HepG2 (cell line): Measurements from ENCODE around the gene ARFGAP1. TPM values are rescaled to one million over a fixed set of nuclear protein-coding genes. Genes with fewer than 3 reads are reported as not detected.

Source experiments
- BRCA1 ChIP-seq: sonication (generic); formaldehyde crosslinking; IDR thresholded peaks from 2 replicates; pipeline ENCODE4 v1.4.0; 2020; ENCODE audit warnings: missing genetic modification reagents
- DMAP1 ChIP-seq: IDR thresholded peaks from 2 replicates; pipeline ENCODE4 v1.6.1; 2016
- FIP1L1 ChIP-seq: fragments of 200-400 bp; formaldehyde crosslinking; IDR thresholded peaks from 2 replicates; pipeline ENCODE4 v1.6.1; 2018; ENCODE audit warnings: low read depth, mild to moderate bottlenecking, low read length, moderate library complexity, borderline replicate concordance; ENCODE audit not compliant: insufficient read depth
- GTF2F1 ChIP-seq: fragments of 150-350 bp; IDR thresholded peaks from 2 replicates; pipeline ENCODE4 v1.6.1; 2014; ENCODE audit warnings: low read length
- HNF1B ChIP-seq: sonication (generic); formaldehyde crosslinking; IDR thresholded peaks from 2 replicates; pipeline ENCODE4 v1.5.1; 2020; ENCODE audit warnings: mild to moderate bottlenecking, moderate library complexity, missing genetic modification reagents
- HOMEZ ChIP-seq: IDR thresholded peaks from 2 replicates; pipeline ENCODE4 v1.6.1; 2016; ENCODE audit warnings: low read depth
- MEIS2 ChIP-seq: sonication (generic); formaldehyde crosslinking; IDR thresholded peaks from 2 replicates; pipeline ENCODE4 v1.9.0; 2021; ENCODE audit warnings: mild to moderate bottlenecking, missing genetic modification reagents
- NFKB2 ChIP-seq: sonication (generic); formaldehyde crosslinking; IDR thresholded peaks from 2 replicates; pipeline ENCODE4 v1.4.0; 2020; ENCODE audit warnings: missing genetic modification reagents, borderline replicate concordance
- PRPF4 ChIP-seq: fragments of 200-400 bp; formaldehyde crosslinking; IDR thresholded peaks from 2 replicates; pipeline ENCODE4 v1.6.1; 2016; ENCODE audit warnings: low read length, low read depth; ENCODE audit not compliant: poor library complexity, severe bottlenecking
- SCMH1 ChIP-seq: sonication (generic); formaldehyde crosslinking; IDR thresholded peaks from 2 replicates; pipeline ENCODE4 v1.9.0; 2021; ENCODE audit warnings: missing genetic modification reagents, mild to moderate bottlenecking, borderline replicate concordance
- SKI ChIP-seq: fragments of 450-650 bp; IDR thresholded peaks from one replicate; pipeline ENCODE4 v1.6.1; 2018; ENCODE audit warnings: mild to moderate bottlenecking; ENCODE audit not compliant: partially characterized antibody
- SP5 ChIP-seq: IDR thresholded peaks from 2 replicates; pipeline ENCODE4 v1.6.1; 2016; ENCODE audit warnings: low read depth, borderline replicate concordance
- TCF7L2 ChIP-seq: IDR thresholded peaks from 2 replicates; pipeline ENCODE4 v1.6.1; 2011; ENCODE audit warnings: mild to moderate bottlenecking, low read depth, low read length, moderate library complexity
- U2AF2 ChIP-seq: fragments of 200-400 bp; formaldehyde crosslinking; IDR thresholded peaks from 2 replicates; pipeline ENCODE4 v1.6.1; 2017; ENCODE audit warnings: low read depth, mild to moderate bottlenecking, low read length
- ZBTB8A ChIP-seq: sonication (generic); formaldehyde crosslinking; IDR thresholded peaks from 2 replicates; pipeline ENCODE4 v1.4.0; 2020; ENCODE audit warnings: mild to moderate bottlenecking, low read depth, missing genetic modification reagents, borderline replicate concordance
- ZFP36 ChIP-seq: fragments of 150-350 bp; IDR thresholded peaks from 2 replicates; pipeline ENCODE4 v1.6.1; 2018; ENCODE audit warnings: borderline replicate concordance, low read length, low read depth; ENCODE audit not compliant: partially characterized antibody
- ZIK1 ChIP-seq: sonication (generic); formaldehyde crosslinking; IDR thresholded peaks from 2 replicates; pipeline ENCODE4 v1.5.0; 2020; ENCODE audit warnings: mild to moderate bottlenecking, low read depth, missing genetic modification reagents, borderline replicate concordance
- ZNF331 ChIP-seq: sonication (generic); formaldehyde crosslinking; IDR thresholded peaks from 2 replicates; pipeline ENCODE4 v1.4.0; 2020; ENCODE audit warnings: missing genetic modification reagents
- ZNF367 ChIP-seq: sonication (generic); formaldehyde crosslinking; IDR thresholded peaks from 2 replicates; pipeline ENCODE4 v1.4.0; 2020; ENCODE audit warnings: missing genetic modification reagents, borderline replicate concordance
- ZNF414 ChIP-seq: sonication (generic); formaldehyde crosslinking; IDR thresholded peaks from 2 replicates; pipeline ENCODE4 v1.5.0; 2020; ENCODE audit warnings: missing genetic modification reagents
- ZNF496 ChIP-seq: sonication (generic); formaldehyde crosslinking; IDR thresholded peaks from 2 replicates; pipeline ENCODE4 v1.8.1; 2023; ENCODE audit warnings: mild to moderate bottlenecking, moderate library complexity, missing genetic modification reagents; ENCODE audit not compliant: insufficient replicate concordance
- polyA plus RNA-seq, 8 experiments: library from polyadenylated mRNA; depleted of rRNA in 3 of 8; stranded (reverse) in 7 of 8; unstranded in 1 of 8; fragments of >200 nt; fragmentation: Illumina TruSeq in 4 of 8; extraction: Trizol in 4 of 8; gene quantifications; 2 replicates each; pipeline versions ENCODE4 v1.2.1 to v1.2.3, GENCODE V29; 2011 to 2016; ENCODE audit warnings: low read depth in 4 of 8, missing spikeins in 1 of 8, mixed read lengths in 1 of 8; ENCODE audit not compliant: insufficient read depth in 1 of 8
- total RNA-seq, 5 experiments: library from RNA; depleted of rRNA; stranded (reverse); fragments of >200 nt; fragmentation: Illumina TruSeq; extraction: Trizol; gene quantifications; 2 replicates each; pipeline ENCODE4 v1.2.3, GENCODE V29; 2016; ENCODE audit warnings: low read depth in 1 of 5
- TF ChIP-seq, protein P1 (sequence below): sonication (generic); formaldehyde crosslinking; IDR thresholded peaks from 2 replicates; pipeline ENCODE4 v1.8.0; 2022; ENCODE audit warnings: missing genetic modification reagents, mild to moderate bottlenecking, inconsistent platforms, borderline replicate concordance
- TF ChIP-seq, protein P2 (sequence below), 2 experiments: fragments of 450-650 bp in 1 of 2; sonication (generic) in 1 of 2; formaldehyde crosslinking; IDR thresholded peaks; 2 replicates each; pipeline versions ENCODE4 v1.5.0 to v1.8.0; 2020 to 2022; ENCODE audit warnings: mild to moderate bottlenecking in 1 of 2, missing genetic modification reagents in 1 of 2

Gene ARFGAP1
- total and polyA plus RNA-seq, 2 of the 13 experiments (the other 11 are each of a cell fraction or from before 2014, with no cell fraction given) = 132 TPM

GRCh38 chr20:63290677-63291472 lies 18.3 kb downstream of the ARFGAP1 start (continued):
- TF ChIP-seq BRCA1 (CRISPR knock-in tag) (peak; percentile 80; the same call in 1 of the 2 replicates), ZFP36 (no peak), U2AF2 (no peak), ZNF367 (CRISPR knock-in tag) (no peak; the same call in 1 of the 2 replicates), ZBTB8A (CRISPR knock-in tag) (no peak), TCF7L2 (no peak), GTF2F1 (no peak), SCMH1 (CRISPR knock-in tag) (no peak), MEIS2 (CRISPR knock-in tag) (peak; percentile 72), HNF1B (CRISPR knock-in tag) (peak; percentile 68; the same call in 1 of the 2 replicates), ZNF414 (no peak; the same call in 1 of the 2 replicates), FIP1L1 (no peak), ZNF496 (CRISPR knock-in tag) (no peak), PRPF4 (no peak), HOMEZ (no peak), NFKB2 (CRISPR knock-in tag) (peak; percentile 88; the same call in 1 of the 2 replicates), SP5 (CRISPR knock-in tag) (no peak), ZIK1 (CRISPR knock-in tag) (no peak), SKI (no peak), ZNF331 (CRISPR knock-in tag) (no peak), DMAP1 (no peak)
- TF ChIP-seq, protein P1, sequence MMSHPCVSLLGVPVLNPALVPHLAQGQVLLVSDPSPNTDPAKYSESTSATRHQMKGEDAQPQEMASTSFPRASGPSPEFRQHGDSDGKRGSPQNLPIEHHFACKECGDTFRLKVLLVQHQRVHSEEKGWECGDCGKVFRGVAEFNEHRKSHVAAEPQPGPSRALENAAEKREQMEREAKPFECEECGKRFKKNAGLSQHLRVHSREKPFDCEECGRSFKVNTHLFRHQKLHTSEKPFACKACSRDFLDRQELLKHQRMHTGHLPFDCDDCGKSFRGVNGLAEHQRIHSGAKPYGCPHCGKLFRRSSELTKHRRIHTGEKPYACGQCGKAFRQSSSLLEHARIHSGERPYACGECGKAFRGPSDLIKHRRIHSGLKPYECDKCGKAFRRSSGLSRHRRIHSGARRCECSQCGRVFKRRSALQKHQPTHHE (CRISPR knock-in tag) = 0 out of 2 replicates have a peak, but pooled peaks have one; percentile 51
- TF ChIP-seq, protein P2, sequence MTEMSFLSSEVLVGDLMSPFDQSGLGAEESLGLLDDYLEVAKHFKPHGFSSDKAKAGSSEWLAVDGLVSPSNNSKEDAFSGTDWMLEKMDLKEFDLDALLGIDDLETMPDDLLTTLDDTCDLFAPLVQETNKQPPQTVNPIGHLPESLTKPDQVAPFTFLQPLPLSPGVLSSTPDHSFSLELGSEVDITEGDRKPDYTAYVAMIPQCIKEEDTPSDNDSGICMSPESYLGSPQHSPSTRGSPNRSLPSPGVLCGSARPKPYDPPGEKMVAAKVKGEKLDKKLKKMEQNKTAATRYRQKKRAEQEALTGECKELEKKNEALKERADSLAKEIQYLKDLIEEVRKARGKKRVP (CRISPR knock-in tag; IDR thresholded peaks at IDR 0.05) = 0 out of 4 replicates have a peak, but pooled peaks of 1 of the 2 experiments have one; percentile 34
